Spleen (tissue), 11 donors: Measurements from ENCODE around the gene AHRR. TPM values are rescaled to one million over a fixed set of nuclear protein-coding genes. Genes with fewer than 3 reads are reported as not detected.

Experiments
- DNase-seq: peaks from one replicate; pipeline ENCODE4 v3.0.0-alpha.2; 2020
- H3K27ac ChIP-seq, 8 donors: fragments of 200-600 bp; sonication (generic) in 7 of 8; 1 replicate in 4 of 8; 2 replicates in 4 of 8; pipeline versions ENCODE4 v1.5.0 to v1.8.0; 2016 to 2021; ENCODE audit warnings: inconsistent platforms in 4 of 8, mild to moderate bottlenecking in 4 of 8, moderate library complexity in 1 of 8
- H3K27me3 ChIP-seq, 7 donors: fragments of 200-600 bp; sonication (generic) in 6 of 7; replicated peaks in 1 of 7; 1 replicate in 4 of 7; 2 replicates in 3 of 7; pipeline versions ENCODE4 v1.5.0 to v1.8.0; 2016 to 2021; ENCODE audit warnings: inconsistent platforms in 3 of 7, mild to moderate bottlenecking in 1 of 7
- H3K36me3 ChIP-seq, 6 donors: fragments of 200-600 bp; sonication (generic) in 5 of 6; 1 replicate in 4 of 6; 2 replicates in 2 of 6; pipeline versions ENCODE4 v1.5.0 to v1.8.0; 2016 to 2021; ENCODE audit warnings: inconsistent platforms in 2 of 6
- H3K4me1 ChIP-seq, 6 donors: fragments of 200-600 bp; sonication (generic) in 5 of 6; 1 replicate in 3 of 6; 2 replicates in 3 of 6; pipeline versions ENCODE4 v1.5.0 to v1.8.0; 2016 to 2021; ENCODE audit warnings: inconsistent platforms in 3 of 6
- H3K4me3 ChIP-seq, 8 donors: fragments of 200-600 bp; sonication (generic) in 7 of 8; 1 replicate in 4 of 8; 2 replicates in 4 of 8; pipeline versions ENCODE4 v1.5.0 to v1.8.0; 2016 to 2021; ENCODE audit warnings: inconsistent platforms in 4 of 8, mild to moderate bottlenecking in 4 of 8, moderate library complexity in 2 of 8
- H3K9me3 ChIP-seq, 8 donors: fragments of 200-600 bp; sonication (generic) in 7 of 8; 1 replicate in 4 of 8; 2 replicates in 4 of 8; pipeline versions ENCODE4 v1.5.0 to v1.8.0; 2016 to 2021; ENCODE audit warnings: inconsistent platforms in 4 of 8
- POLR2A ChIP-seq, 3 donors: fragments of 450-650 bp; IDR thresholded peaks; one replicate each; pipeline ENCODE4 v1.5.1; 2017; ENCODE audit warnings: antibody characterized with exemption in 3 of 3, mild to moderate bottlenecking in 1 of 3
- POLR2AphosphoS5 ChIP-seq, 3 donors: sonication (generic); formaldehyde crosslinking; IDR thresholded peaks; one replicate each; pipeline ENCODE4 v1.5.1; 2017; ENCODE audit warnings: antibody characterized with exemption in 3 of 3
- WGBS, 5 donors: extraction: QIAGEN DNeasy Blood & Tissue Kit in 3 of 5; methylation state at CpG; one replicate each; pipeline versions ENCODE4 v1.1.5 to v1.1.7; 2013 to 2018; 5-methylcytosine and 5-hydroxymethylcytosine counted together
- intact Hi-C: fragments of 100-400 bp; cut with DNase I; formaldehyde crosslinking; loops from one replicate; pipeline ENCODE4 v1.15.0; 2023; ENCODE audit warnings: low total_unique reads
- polyA plus RNA-seq, 3 donors: library from polyadenylated mRNA; stranded (reverse); fragments of 200-250 nt; gene quantifications; one replicate each; pipeline ENCODE4 v1.2.1, GENCODE V29; 2013
- total RNA-seq, 7 donors: library from RNA; depleted of rRNA in 3 of 7; stranded (reverse); fragments of >200 nt in 3 of 7; fragmentation: NEBNext Ultra II Directional in 4 of 7; extraction: Animal tissue kit (Norgen Biotek cat#: 25700) in 4 of 7; gene quantifications; one replicate each; pipeline versions ENCODE4 v1.1.0 to v1.2.1, GENCODE V29; 2016 to 2021
- TF ChIP-seq, protein P1 (sequence below), 11 experiments: fragments of 200-600 bp in 7 of 11; fragments of 450-650 bp in 4 of 11; sonication (generic) in 4 of 11; IDR thresholded peaks in 8 of 11; conservative IDR thresholded peaks in 3 of 11; 1 replicate in 7 of 11; 2 replicates in 4 of 11; pipeline versions ENCODE4 v1.4.0 to v1.8.0; 2016 to 2021; ENCODE audit warnings: antibody characterized with exemption in 11 of 11, inconsistent platforms in 4 of 11, mild to moderate bottlenecking in 1 of 11
- donor health status: healthy with polysubstance abuse.
- donor health status: DM: no; HTN: no; CAD: no; lungs with moderate emphysema.
- donor health status: DM: no; HTN: no; CAD: no.
- donor health status: Bipolar disorder and iron deficiency.
- donor health status: healthy.
- donor health status: DM: no; HTN: no; CAD: no.
- donor health status: DM: yes; HTN: yes; CAD: no.

Gene AHRR
- total and polyA plus RNA-seq, 10 donors = 0.96 to 28.5 (median 13.2) TPM

- Histone ChIP-seq H3K4me3 (no peak overlapping the region), H3K27ac (no peak overlapping the region), H3K4me1 (peaks cover 0 to 15% (median 2%) of the 10 kb centered on the region in 6 donors), H3K9me3 (no peaks in the 10 kb centered on the region), H3K36me3 (no peaks in the 10 kb centered on the region), H3K27me3 (peaks cover 0 to 14% (median 0%) of the 10 kb centered on the region in 7 donors)
- TF ChIP-seq POLR2AphosphoS5 (IDR thresholded peaks at IDR 0.05) = no peak
- no peak for TF ChIP-seq POLR2A (IDR thresholded peaks at IDR 0.05)
- TF ChIP-seq, protein P1, sequence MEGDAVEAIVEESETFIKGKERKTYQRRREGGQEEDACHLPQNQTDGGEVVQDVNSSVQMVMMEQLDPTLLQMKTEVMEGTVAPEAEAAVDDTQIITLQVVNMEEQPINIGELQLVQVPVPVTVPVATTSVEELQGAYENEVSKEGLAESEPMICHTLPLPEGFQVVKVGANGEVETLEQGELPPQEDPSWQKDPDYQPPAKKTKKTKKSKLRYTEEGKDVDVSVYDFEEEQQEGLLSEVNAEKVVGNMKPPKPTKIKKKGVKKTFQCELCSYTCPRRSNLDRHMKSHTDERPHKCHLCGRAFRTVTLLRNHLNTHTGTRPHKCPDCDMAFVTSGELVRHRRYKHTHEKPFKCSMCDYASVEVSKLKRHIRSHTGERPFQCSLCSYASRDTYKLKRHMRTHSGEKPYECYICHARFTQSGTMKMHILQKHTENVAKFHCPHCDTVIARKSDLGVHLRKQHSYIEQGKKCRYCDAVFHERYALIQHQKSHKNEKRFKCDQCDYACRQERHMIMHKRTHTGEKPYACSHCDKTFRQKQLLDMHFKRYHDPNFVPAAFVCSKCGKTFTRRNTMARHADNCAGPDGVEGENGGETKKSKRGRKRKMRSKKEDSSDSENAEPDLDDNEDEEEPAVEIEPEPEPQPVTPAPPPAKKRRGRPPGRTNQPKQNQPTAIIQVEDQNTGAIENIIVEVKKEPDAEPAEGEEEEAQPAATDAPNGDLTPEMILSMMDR (IDR thresholded peaks at IDR 0.05 in 8 of 11, conservative IDR thresholded peaks at IDR 0.05 in 3 of 11) = no peak
- 84 to 92% (median 87%) methylated on average over 4 of the region's 4 CpGs for WGBS, 5 donors
- DNase-seq = no peak
- intact Hi-C loops = no loop called here
These were observed 7.7 kb downstream of the AHRR start for GRCh38 chr5:329121-329735.

- no peak for TF ChIP-seq POLR2AphosphoS5 (IDR thresholded peaks at IDR 0.05)
- TF ChIP-seq, protein P1 (IDR thresholded peaks at IDR 0.05 in 8 of 11, conservative IDR thresholded peaks at IDR 0.05 in 3 of 11) = no peak
- no peak for TF ChIP-seq POLR2A (IDR thresholded peaks at IDR 0.05)
- no peak overlapping the region for H3K27ac ChIP-seq
- WGBS, 5 donors = 61 to 96% (median 76%) methylated on average over 1 of the region's 1 CpG
- peaks cover 0 to 10% (median 2%) of the 10 kb centered on the region in 6 donors for H3K4me1 ChIP-seq
- no peaks in the 10 kb centered on the region for H3K36me3 ChIP-seq
- H3K27me3 ChIP-seq = peaks cover 0 to 8% (median 0%) of the 10 kb centered on the region in 7 donors
- H3K9me3 ChIP-seq = no peaks in the 10 kb centered on the region
- intact Hi-C loops = no loop called here
- DNase-seq = no peak
- H3K4me3 ChIP-seq = no peak overlapping the region
These were observed 8.3 kb downstream of the AHRR start for GRCh38 chr5:329768-330167.

- intact Hi-C loops = no loop called here
- TF ChIP-seq, protein P1 (IDR thresholded peaks at IDR 0.05 in 8 of 11, conservative IDR thresholded peaks at IDR 0.05 in 3 of 11) = no peak
- TF ChIP-seq POLR2A (IDR thresholded peaks at IDR 0.05) (no peak), POLR2AphosphoS5 (IDR thresholded peaks at IDR 0.05) (no peak)
- peaks cover 0 to 8% (median 0%) of the 10 kb centered on the region in 6 donors for H3K4me1 ChIP-seq
- no peak overlapping the region for H3K27ac ChIP-seq
- H3K27me3 ChIP-seq = no peaks in the 10 kb centered on the region
- WGBS, 5 donors = 51 to 63% (median 60%) methylated on average over 5 of the region's 5 CpGs
- H3K9me3 ChIP-seq = no peaks in the 10 kb centered on the region
- H3K4me3 ChIP-seq = no peak overlapping the region
- H3K36me3 ChIP-seq = no peaks in the 10 kb centered on the region
- no peak for DNase-seq
These were observed 11.3 kb downstream of the AHRR start for GRCh38 chr5:332843-333242.

DNA sequence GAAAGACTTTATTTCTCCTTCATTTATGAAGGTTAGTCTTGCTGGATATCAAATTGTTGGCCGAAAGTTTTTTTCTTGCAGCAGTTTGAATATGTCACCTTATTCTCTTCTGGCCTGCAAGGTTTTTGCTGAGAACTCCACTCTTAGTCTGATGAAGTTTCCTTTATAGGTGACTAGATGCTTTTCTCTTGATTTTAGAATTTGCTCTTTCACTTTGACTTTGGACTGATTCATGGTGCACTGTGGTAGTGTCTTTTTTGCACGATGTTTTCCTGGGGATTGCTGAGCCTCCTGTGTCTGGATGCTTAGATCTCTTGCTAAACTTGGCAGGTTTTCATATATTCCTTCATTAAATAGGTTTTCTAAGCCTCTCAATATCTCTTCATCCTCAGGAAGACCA lies 12.4 kb downstream of the AHRR start:
- no peak for DNase-seq
- TF ChIP-seq POLR2A (IDR thresholded peaks at IDR 0.05) (no peak), POLR2AphosphoS5 (IDR thresholded peaks at IDR 0.05) (no peak)
- TF ChIP-seq, protein P1 (IDR thresholded peaks at IDR 0.05 in 8 of 11, conservative IDR thresholded peaks at IDR 0.05 in 3 of 11) = no peak
- Histone ChIP-seq H3K4me3 (no peak overlapping the region), H3K27ac (no peak overlapping the region), H3K27me3 (no peaks in the 10 kb centered on the region), H3K36me3 (no peaks in the 10 kb centered on the region), H3K9me3 (no peaks in the 10 kb centered on the region), H3K4me1 (peaks cover 0 to 8% (median 0%) of the 10 kb centered on the region in 6 donors)
- 68 to 88% (median 77%) methylated on average over 2 of the region's 2 CpGs for WGBS, 5 donors
- intact Hi-C loops = no loop called here
